GM21576 (cell line): ENCODE measurements around the gene TIMELESS.
A peak's percentile ranks its signal among the peaks of the same experiment; 100 is the strongest.
"Not testable (repeated sequence)": the region's sequence is repeated elsewhere in the genome, so short reads cannot be mapped to it uniquely, and the experiment has no call there.

Source experiments
- ATAC-seq: cut with Tn5 transposase; IDR thresholded peaks from one replicate; pipeline ENCODE4 v1.9.1; 2021; ENCODE audit warnings: mild to moderate bottlenecking, moderate library complexity; ENCODE audit not compliant: unreplicated experiment

TIMELESS gene

GRCh38 chr12:56411781-56412639 lies 37.2 kb downstream of the TIMELESS start:
- ATAC-seq = no peak

GRCh38 chr12:56410768-56411167 lies 38.5 kb downstream of the TIMELESS start:
- no peak for ATAC-seq

GRCh38 chr12:56408799-56409417 lies 40.3 kb downstream of the TIMELESS start:
- ATAC-seq = no peak

GRCh38 chr12:56404227-56404626 lies 45.0 kb downstream of the TIMELESS start:
- ATAC-seq = not testable (repeated sequence)

- not testable (repeated sequence) for ATAC-seq
Observed at GRCh38 chr12:56401612-56402011, 47.6 kb downstream of the TIMELESS start.

GRCh38 chr12:56401125-56401524 lies 48.1 kb downstream of the TIMELESS start:
- ATAC-seq = not testable (repeated sequence)

GRCh38 chr12:56399466-56399865 lies 49.8 kb downstream of the TIMELESS start:
- not testable (repeated sequence) for ATAC-seq

GRCh38 chr12:56398324-56398723 lies 50.9 kb downstream of the TIMELESS start:
- ATAC-seq = no peak

GRCh38 chr12:56392331-56392730 lies 56.9 kb downstream of the TIMELESS start:
- ATAC-seq = no peak

- ATAC-seq = no peak
Observed at GRCh38 chr12:56391721-56392120, 57.5 kb downstream of the TIMELESS start.

GRCh38 chr12:56389412-56389811 lies 59.8 kb downstream of the TIMELESS start:
- no peak for ATAC-seq

- ATAC-seq = no peak
Observed at GRCh38 chr12:56387152-56387736, 62.0 kb downstream of the TIMELESS start.

GRCh38 chr12:56385873-56386272 lies 63.4 kb downstream of the TIMELESS start:
- ATAC-seq = no peak

GRCh38 chr12:56382611-56383010 lies 66.6 kb downstream of the TIMELESS start:
- ATAC-seq = no peak

- no peak for ATAC-seq
Observed at GRCh38 chr12:56377989-56378316, 71.3 kb downstream of the TIMELESS start.

- ATAC-seq = no peak
Observed at GRCh38 chr12:56377310-56377988, 71.8 kb downstream of the TIMELESS start.

GRCh38 chr12:56375598-56376434 lies 73.4 kb downstream of the TIMELESS start:
- peak; percentile 70 for ATAC-seq

- peak; percentile 34 for ATAC-seq
Observed at GRCh38 chr12:56374726-56375597, 74.3 kb downstream of the TIMELESS start.

- ATAC-seq = no peak
Observed at GRCh38 chr12:56373515-56373914, 75.7 kb downstream of the TIMELESS start.

- no peak for ATAC-seq
Observed at GRCh38 chr12:56366948-56367347, 82.3 kb downstream of the TIMELESS start.
